Esophagus squamous epithelium (tissue), 4 donors: ENCODE data around the gene KCNH8.

Experiments
- POLR2A ChIP-seq, 4 donors: fragments of 450-650 bp; IDR thresholded peaks; one replicate each; pipeline ENCODE4 v1.6.1; 2017; ENCODE audit warnings: antibody characterized with exemption in 4 of 4, mild to moderate bottlenecking in 4 of 4, moderate library complexity in 3 of 4
- TF ChIP-seq, protein P1 (sequence below), 6 experiments: fragments of 450-650 bp in 4 of 6; fragments of 200-600 bp in 2 of 6; sonication (generic) in 2 of 6; IDR thresholded peaks; one replicate each; pipeline ENCODE4 v1.5.1; 2016 to 2019; ENCODE audit warnings: antibody characterized with exemption in 6 of 6, mild to moderate bottlenecking in 4 of 6, moderate library complexity in 4 of 6

DNA sequence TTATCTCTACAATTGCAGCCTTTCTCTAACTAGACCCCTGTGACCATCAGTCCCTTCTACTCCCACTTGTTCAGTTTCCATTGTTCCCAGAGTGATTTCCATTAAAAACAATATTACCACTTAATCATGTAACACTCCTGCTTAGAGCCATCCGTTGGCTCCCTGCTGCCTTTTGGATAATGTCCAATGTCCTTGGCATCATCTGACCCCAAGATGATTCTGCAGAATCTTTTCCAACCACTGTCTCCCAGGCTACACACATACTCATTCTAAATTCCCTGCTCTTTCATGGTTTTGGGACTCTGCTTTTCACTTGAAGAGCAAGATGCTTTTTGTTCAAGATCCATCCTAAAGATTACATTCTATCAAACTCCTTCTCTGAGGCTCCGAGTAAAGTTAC is 7.1 kb downstream of the KCNH8 start:
- TF ChIP-seq, protein P1, sequence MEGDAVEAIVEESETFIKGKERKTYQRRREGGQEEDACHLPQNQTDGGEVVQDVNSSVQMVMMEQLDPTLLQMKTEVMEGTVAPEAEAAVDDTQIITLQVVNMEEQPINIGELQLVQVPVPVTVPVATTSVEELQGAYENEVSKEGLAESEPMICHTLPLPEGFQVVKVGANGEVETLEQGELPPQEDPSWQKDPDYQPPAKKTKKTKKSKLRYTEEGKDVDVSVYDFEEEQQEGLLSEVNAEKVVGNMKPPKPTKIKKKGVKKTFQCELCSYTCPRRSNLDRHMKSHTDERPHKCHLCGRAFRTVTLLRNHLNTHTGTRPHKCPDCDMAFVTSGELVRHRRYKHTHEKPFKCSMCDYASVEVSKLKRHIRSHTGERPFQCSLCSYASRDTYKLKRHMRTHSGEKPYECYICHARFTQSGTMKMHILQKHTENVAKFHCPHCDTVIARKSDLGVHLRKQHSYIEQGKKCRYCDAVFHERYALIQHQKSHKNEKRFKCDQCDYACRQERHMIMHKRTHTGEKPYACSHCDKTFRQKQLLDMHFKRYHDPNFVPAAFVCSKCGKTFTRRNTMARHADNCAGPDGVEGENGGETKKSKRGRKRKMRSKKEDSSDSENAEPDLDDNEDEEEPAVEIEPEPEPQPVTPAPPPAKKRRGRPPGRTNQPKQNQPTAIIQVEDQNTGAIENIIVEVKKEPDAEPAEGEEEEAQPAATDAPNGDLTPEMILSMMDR (IDR thresholded peaks at IDR 0.05): no peak
- no peak for TF ChIP-seq POLR2A (IDR thresholded peaks at IDR 0.05)
